Hepatocyte (in vitro differentiated cells): ENCODE data around the gene SEMA3A. TPM values are rescaled to one million over a fixed set of nuclear protein-coding genes. Genes with fewer than 3 reads are reported as not detected.

Experiments used
- DNase-seq: peaks from one replicate; pipeline ENCODE4 v3.0.0-alpha.2; 2016; ENCODE audit warnings: low spot score
- H2AFZ ChIP-seq: fragments of 200-600 bp; sonication (generic); 2 replicates; pipeline ENCODE4 v1.6.0; 2016; ENCODE audit warnings: antibody characterized with exemption, mild to moderate bottlenecking
- H3K27ac ChIP-seq: fragments of 200-600 bp; sonication (generic); 2 replicates; pipeline ENCODE4 v1.5.1; 2016; ENCODE audit warnings: mild to moderate bottlenecking
- H3K27me3 ChIP-seq: fragments of 200-600 bp; sonication (generic); 2 replicates; pipeline ENCODE4 v1.6.1; 2016
- H3K36me3 ChIP-seq: fragments of 200-600 bp; sonication (generic); replicated peaks from 2 replicates; pipeline ENCODE4 v1.5.1; 2016; ENCODE audit warnings: low read depth; ENCODE audit not compliant: insufficient read depth
- H3K4me1 ChIP-seq: fragments of 200-600 bp; sonication (generic); 2 replicates; pipeline ENCODE4 v1.5.1; 2016; ENCODE audit warnings: mild to moderate bottlenecking, moderate library complexity; ENCODE audit not compliant: insufficient read depth
- H3K4me2 ChIP-seq: fragments of 200-600 bp; sonication (generic); 2 replicates; pipeline ENCODE4 v1.6.0; 2016
- H3K4me3 ChIP-seq: fragments of 200-600 bp; sonication (generic); 2 replicates; pipeline ENCODE4 v1.5.1; 2016; ENCODE audit warnings: mild to moderate bottlenecking
- H3K79me2 ChIP-seq: fragments of 200-600 bp; sonication (generic); 2 replicates; pipeline ENCODE4 v1.6.0; 2017; ENCODE audit warnings: mild to moderate bottlenecking
- H3K9me2 ChIP-seq: fragments of 200-600 bp; sonication (generic); replicated peaks from 2 replicates; pipeline ENCODE4 v1.6.0; 2017; ENCODE audit warnings: mild to moderate bottlenecking; ENCODE audit not compliant: insufficient read depth
- H3K9me3 ChIP-seq: fragments of 200-600 bp; sonication (generic); 2 replicates; pipeline ENCODE4 v1.5.1; 2016; ENCODE audit warnings: low read depth, mild to moderate bottlenecking
- H4K20me1 ChIP-seq: fragments of 200-600 bp; sonication (generic); 2 replicates; pipeline ENCODE4 v1.6.0; 2016; ENCODE audit warnings: mild to moderate bottlenecking; ENCODE audit not compliant: insufficient read depth, poor library complexity, severe bottlenecking
- EZH2 ChIP-seq: fragments of 200-600 bp; sonication (generic); IDR thresholded peaks from 2 replicates; pipeline ENCODE4 v1.6.1; 2016; ENCODE audit warnings: antibody characterized with exemption, mild to moderate bottlenecking, borderline replicate concordance
- EZH2phosphoT487 ChIP-seq: fragments of 200-600 bp; sonication (generic); IDR thresholded peaks from one replicate; pipeline ENCODE4 v1.6.1; 2018; ENCODE audit warnings: antibody characterized with exemption, mild to moderate bottlenecking, low read depth, moderate library complexity; ENCODE audit not compliant: unreplicated experiment, severe bottlenecking
- WGBS: methylation state at CpG from one replicate; pipeline ENCODE4 v1.1.6; 2016; ENCODE audit warnings: low lambda C conversion rate; ENCODE audit errors: missing lambda C conversion rate; 5-methylcytosine and 5-hydroxymethylcytosine counted together
- polyA plus RNA-seq: library from polyadenylated mRNA; unstranded; fragments of >200 nt; fragmentation: Nextera tagmentation; extraction: Ambion mirVana; gene quantifications from 2 replicates; pipeline ENCODE4 v1.2.1, GENCODE V29; 2016
- total RNA-seq: library from RNA; depleted of rRNA; stranded (reverse); fragments of >200 nt; gene quantifications from 2 replicates; pipeline ENCODE4 v1.2.3, GENCODE V29; 2014
- TF ChIP-seq, protein P1 (sequence below): fragments of 200-600 bp; sonication (generic); IDR thresholded peaks from 2 replicates; pipeline ENCODE4 v1.5.1; 2016; ENCODE audit warnings: antibody characterized with exemption, mild to moderate bottlenecking; ENCODE audit not compliant: poor library complexity

The SEMA3A gene
- total and polyA plus RNA-seq, 2 experiments from 2014 or later: 19.3 to 64.6 TPM

DNA sequence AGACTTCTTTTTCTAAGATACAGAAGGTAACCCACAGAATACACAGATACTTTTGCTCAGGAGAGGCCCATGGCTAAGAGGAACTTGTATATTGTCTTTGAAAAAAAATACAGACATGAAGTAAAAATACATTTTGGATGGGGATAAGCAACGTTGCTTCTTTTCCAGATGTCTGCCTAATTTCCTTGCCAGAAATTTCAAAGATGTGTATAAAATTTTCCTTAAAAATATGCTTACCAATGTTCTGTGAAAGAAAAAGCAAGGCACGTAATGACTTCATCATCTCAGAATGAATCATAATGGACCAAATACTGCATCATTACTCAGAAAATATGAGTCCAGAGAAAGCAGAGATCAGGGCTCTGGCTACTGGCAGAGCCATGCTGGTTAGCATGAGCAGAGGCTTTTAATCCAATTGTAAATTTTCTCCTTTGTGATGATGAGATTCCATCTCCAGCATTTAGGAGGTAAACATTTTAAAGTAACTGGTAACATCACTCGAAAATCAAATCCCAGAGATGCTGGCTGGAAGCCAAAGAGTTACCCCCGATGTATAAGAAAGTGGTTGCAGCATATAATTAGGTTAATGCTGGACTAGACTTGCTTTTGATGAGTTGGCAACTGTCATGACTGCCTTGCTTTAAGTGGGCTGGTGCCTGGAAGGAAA is 272.5 kb downstream of the SEMA3A start:
- no peak overlapping the region for H3K4me3 ChIP-seq
- WGBS: 62% methylated on average over 4 of the region's 4 CpGs
- H3K27ac ChIP-seq: peak overlapping the region; percentile 57
- H3K27me3 ChIP-seq: no peaks in the 10 kb centered on the region
- peak; percentile 11 for DNase-seq
- no peaks in the 10 kb centered on the region for H3K9me3 ChIP-seq
- no peaks in the 10 kb centered on the region for H4K20me1 ChIP-seq
- H3K9me2 ChIP-seq: no peaks in the 10 kb centered on the region
- no peak overlapping the region for H3K4me2 ChIP-seq
- peaks cover 7% of the 10 kb centered on the region for H3K4me1 ChIP-seq
- H3K36me3 ChIP-seq: no peaks in the 10 kb centered on the region
- no peaks in the 10 kb centered on the region for H3K79me2 ChIP-seq
- no peak overlapping the region for H2AFZ ChIP-seq
- TF ChIP-seq EZH2phosphoT487 (no peak), EZH2 (no peak)
- TF ChIP-seq, protein P1, sequence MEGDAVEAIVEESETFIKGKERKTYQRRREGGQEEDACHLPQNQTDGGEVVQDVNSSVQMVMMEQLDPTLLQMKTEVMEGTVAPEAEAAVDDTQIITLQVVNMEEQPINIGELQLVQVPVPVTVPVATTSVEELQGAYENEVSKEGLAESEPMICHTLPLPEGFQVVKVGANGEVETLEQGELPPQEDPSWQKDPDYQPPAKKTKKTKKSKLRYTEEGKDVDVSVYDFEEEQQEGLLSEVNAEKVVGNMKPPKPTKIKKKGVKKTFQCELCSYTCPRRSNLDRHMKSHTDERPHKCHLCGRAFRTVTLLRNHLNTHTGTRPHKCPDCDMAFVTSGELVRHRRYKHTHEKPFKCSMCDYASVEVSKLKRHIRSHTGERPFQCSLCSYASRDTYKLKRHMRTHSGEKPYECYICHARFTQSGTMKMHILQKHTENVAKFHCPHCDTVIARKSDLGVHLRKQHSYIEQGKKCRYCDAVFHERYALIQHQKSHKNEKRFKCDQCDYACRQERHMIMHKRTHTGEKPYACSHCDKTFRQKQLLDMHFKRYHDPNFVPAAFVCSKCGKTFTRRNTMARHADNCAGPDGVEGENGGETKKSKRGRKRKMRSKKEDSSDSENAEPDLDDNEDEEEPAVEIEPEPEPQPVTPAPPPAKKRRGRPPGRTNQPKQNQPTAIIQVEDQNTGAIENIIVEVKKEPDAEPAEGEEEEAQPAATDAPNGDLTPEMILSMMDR: no peak

DNA sequence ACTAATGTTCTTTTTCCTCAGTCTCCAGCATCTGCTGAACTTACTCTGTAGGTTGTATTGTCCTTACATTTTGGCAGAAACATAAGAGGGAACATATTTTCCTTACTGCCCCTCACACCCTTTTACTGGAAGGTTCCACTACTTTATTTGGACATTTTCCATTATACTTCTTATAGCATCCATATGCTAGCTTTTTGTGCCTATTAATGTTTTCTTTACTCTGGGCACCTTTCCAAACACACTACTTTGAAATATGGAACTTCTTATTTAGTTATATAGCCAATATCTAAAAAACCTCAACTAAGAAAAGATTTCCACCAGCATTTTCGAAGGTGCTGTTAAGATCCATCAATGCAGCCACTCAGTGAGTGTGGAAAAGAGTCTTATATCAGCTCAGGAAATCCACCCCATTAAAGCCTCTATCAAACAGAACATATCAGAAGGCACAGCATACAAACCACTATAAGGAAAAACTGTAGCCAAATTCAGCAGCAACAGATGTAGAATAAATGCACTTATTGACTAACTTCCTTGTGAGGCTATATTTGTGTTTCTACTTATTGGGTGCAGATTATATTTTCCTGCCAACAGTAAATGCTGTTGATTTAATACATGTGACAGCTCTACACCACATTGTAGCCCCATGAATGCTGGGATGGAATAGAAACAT is 273.2 kb downstream of the SEMA3A start:
- peaks cover 7% of the 10 kb centered on the region for H3K4me1 ChIP-seq
- peak overlapping the region; percentile 57 for H3K27ac ChIP-seq
- H3K9me2 ChIP-seq: no peaks in the 10 kb centered on the region
- no peaks in the 10 kb centered on the region for H3K36me3 ChIP-seq
- no peaks in the 10 kb centered on the region for H3K9me3 ChIP-seq
- H3K4me2 ChIP-seq: no peak overlapping the region
- H3K4me3 ChIP-seq: no peak overlapping the region
- no peak for DNase-seq
- TF ChIP-seq EZH2 (no peak), EZH2phosphoT487 (no peak)
- TF ChIP-seq, protein P1: no peak
- 65% methylated on average over 1 of the region's 1 CpG for WGBS
- H4K20me1 ChIP-seq: no peaks in the 10 kb centered on the region
- H2AFZ ChIP-seq: no peak overlapping the region
- H3K27me3 ChIP-seq: no peaks in the 10 kb centered on the region
- no peaks in the 10 kb centered on the region for H3K79me2 ChIP-seq

DNA sequence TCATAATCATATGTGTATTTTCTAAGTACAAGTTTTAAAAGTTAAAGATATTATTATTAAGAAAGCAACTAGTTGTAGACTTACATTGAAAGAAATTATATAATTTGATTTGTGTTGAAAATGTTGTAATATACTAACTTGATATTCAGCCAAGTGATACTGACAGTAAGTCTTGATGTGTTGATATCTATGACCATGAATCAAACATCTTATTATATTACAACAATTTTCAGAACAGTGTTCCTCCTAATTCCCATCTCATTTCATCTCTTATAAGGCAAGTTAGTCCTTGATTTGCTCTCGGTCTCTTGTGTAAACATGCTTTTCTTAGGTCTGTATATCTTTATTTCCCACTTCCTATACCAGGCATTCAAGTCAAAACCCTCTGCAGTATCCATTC is 276.4 kb downstream of the SEMA3A start:
- no peak overlapping the region for H2AFZ ChIP-seq
- H3K4me1 ChIP-seq: peaks cover 7% of the 10 kb centered on the region
- no peaks in the 10 kb centered on the region for H3K9me3 ChIP-seq
- TF ChIP-seq, protein P1: no peak
- TF ChIP-seq EZH2: no peak
- no peak for TF ChIP-seq EZH2phosphoT487
- H3K4me2 ChIP-seq: no peak overlapping the region
- H3K36me3 ChIP-seq: no peaks in the 10 kb centered on the region
- no peaks in the 10 kb centered on the region for H3K27me3 ChIP-seq
- no peak for DNase-seq
- no peaks in the 10 kb centered on the region for H3K79me2 ChIP-seq
- no peak overlapping the region for H3K4me3 ChIP-seq
- H3K9me2 ChIP-seq: no peaks in the 10 kb centered on the region
- H3K27ac ChIP-seq: no peak overlapping the region
- WGBS: 68% methylated on average over 1 of the region's 1 CpG
- no peaks in the 10 kb centered on the region for H4K20me1 ChIP-seq
